HG03280 (cell line): ENCODE data around the gene LTBP1.
A peak's percentile ranks its signal among the peaks of the same experiment; 100 is the strongest.

Experiments used
- ATAC-seq: cut with Tn5 transposase; IDR thresholded peaks from one replicate; pipeline ENCODE4 v1.9.1; 2021; ENCODE audit warnings: mild to moderate bottlenecking, moderate library complexity; ENCODE audit not compliant: unreplicated experiment

The LTBP1 gene

DNA sequence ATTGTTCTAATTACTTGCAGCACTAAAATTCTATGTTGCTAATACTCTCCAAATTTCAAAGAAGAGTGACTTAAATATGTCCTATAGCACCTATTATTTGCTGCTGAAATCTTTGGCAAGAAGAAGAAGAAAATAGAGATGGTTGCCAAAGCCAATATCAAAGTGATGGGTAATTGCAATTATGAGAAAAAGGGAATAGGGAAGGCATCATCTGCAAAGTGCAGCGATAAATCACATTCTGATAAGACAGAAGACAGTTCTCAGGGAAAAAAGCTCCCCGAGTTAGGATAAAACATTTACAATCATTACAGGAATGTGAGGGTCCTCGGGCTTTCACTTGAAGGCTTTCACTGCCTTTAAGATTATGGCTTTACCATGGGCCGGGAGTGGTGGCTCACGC, 457.6 kb downstream of the LTBP1 start:
- ATAC-seq, result no peak

DNA sequence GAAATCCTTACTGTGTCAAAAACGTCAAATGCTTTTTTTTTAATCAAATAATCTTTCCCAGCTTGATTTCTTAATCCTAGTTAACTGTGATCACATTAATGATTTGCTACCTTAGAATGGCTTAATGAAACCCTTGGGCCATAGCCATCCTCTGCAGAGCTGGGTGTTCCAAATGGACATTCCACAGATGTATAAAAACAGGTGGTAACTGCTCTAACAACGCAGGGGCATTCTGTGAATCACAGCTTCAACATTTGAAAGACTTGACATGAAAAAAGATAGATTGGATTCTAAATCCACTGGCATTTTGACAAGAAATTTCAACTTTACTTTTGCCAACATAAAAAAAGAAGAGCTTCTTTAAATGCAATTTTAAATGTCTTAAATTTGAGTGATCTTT, 459.9 kb downstream of the LTBP1 start:
- ATAC-seq, result no peak

DNA sequence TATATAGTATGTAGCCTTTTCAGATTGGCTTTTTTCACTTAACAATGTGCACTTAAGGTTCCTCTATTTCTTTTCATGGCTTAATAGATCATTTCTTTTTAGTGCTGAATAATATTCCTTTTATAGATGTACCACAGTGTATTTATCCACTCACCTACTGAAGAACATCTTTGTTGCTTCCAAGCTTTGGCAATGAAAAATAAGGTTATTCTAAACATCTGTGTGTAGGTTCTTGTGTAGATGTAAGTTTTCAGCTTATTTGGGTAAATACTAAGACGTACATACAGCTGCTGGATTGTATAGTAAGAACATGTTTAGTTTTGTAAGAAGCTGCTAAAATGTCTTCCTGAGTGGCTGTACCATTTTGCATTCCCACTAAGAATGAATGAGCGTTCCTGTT, 461.4 kb downstream of the LTBP1 start:
- no peak for ATAC-seq

- ATAC-seq, result no peak
These were observed 462.7 kb downstream of the LTBP1 start for GRCh38 chr2:33409417-33409955.

DNA sequence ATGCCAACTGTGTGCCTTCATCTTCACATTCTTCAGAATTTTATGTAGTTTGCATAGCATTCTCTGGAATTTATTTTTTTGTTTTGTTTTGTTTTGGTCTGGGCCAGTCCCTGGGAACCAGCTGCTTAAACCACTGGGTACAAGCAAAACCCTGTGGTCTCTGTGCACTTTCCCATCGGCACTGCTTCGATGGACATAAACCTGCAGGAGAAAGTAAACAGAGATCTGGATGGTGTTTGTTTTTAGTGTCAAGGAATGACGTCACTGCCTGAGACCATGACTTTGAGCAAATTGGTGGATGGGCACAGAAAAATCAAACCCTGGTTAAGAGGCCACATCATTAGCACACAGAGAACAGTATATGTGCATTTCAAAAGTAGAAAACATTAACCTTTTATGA, 465.0 kb downstream of the LTBP1 start:
- no peak for ATAC-seq

GRCh38 chr2:33412920-33413319, 466.2 kb downstream of the LTBP1 start:
- ATAC-seq, result no peak

GRCh38 chr2:33419581-33420200, 472.9 kb downstream of the LTBP1 start:
- ATAC-seq, result no peak

GRCh38 chr2:33420726-33421125, 474.0 kb downstream of the LTBP1 start:
- ATAC-seq, result no peak

GRCh38 chr2:33421820-33422219, 475.1 kb downstream of the LTBP1 start:
- ATAC-seq, result no peak

DNA sequence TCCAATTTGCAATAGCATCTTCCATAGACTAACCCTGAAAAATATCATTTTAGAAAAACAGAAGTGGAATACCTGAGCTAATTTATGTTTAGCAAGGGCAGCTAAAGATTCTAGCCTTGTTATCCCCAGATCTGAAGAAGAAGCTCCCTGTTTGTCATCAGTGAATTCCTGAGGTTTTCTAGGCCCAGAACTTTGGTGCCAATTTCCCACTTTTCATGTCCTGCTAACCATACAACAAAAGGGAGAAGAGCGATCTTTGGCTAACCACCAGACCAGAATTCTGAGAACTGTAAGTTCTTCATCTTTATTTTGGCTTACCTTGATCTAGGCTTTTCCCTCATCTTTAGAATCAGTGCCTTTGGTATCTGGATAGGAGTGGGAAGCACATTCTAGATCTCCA, 478.4 kb downstream of the LTBP1 start:
- ATAC-seq, result no peak

GRCh38 chr2:33425586-33426031, 478.9 kb downstream of the LTBP1 start:
- ATAC-seq, result no peak

DNA sequence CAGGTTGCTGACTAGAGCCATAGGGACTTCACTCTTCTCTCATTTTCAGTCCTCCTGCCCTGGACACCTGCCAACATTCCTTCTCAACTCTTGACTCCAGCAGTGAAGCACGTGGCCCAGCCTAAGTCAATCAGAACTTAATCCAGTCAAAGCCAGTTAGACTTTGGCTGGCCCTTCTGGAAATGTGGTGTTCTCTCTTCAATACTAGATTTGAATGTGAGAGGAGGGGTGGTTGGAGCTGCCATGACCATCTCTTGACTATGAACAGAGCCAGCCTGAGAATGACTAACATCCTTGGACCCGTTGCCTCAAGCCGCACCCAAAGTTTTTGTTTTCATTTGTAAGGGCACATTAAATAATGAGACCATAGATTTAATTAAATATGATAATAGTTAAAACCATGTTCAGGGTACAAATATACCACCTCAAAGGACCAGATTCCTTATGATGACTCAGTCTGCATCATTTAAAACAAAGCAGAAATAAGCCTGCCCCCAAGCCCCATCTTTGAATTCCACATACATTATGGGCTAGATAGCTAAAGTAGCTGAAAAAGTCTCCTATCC, 480.0 kb downstream of the LTBP1 start:
- ATAC-seq, result no peak

GRCh38 chr2:33430077-33430476, 483.3 kb downstream of the LTBP1 start:
- no peak for ATAC-seq

GRCh38 chr2:33430856-33431255, 484.1 kb downstream of the LTBP1 start:
- ATAC-seq, result no peak

GRCh38 chr2:33432871-33433270, 486.1 kb downstream of the LTBP1 start:
- no peak for ATAC-seq

DNA sequence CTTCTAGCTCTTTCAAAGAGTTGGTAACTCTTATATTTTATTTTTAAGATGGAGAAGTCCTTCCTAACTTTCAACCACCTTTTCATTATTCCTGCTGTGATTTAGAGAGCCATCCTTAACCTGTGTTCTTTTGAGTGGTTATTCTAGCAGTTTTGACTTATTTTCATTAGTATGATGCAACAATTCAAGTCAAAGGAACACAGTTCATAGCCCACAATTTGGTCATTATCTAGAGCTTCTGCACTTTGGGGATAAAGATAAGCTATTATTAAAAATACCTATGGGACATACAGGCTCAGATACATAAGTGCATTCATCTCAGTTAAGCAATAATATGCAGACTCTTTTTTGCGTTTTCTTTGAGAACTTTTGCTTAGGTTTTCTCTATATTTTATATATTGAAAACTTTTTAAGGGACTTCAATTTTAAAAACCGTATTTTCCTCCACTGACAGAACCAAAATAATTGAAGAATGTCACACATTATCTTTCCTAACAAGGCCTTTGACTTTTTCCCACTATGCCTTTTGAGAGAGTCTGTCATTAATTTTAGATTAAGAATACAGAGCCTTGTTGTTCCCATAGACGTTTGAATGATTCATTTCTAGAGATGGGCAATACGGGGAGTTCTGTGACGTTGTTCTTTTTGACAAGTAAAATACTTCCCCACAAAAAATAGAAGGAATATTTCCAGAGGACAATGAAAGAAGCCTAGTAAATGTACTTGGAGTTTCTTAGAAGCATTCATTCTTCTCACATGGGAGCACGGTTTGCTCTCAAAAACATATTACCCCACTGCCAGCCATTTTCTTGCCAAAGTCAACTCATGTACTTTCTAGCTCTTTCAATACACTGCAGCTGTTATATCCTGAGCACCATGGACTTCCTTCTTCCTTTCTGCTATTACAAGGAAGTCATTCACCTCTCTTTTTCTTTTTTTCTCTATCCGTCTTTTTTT, 486.8 kb downstream of the LTBP1 start:
- no peak for ATAC-seq

DNA sequence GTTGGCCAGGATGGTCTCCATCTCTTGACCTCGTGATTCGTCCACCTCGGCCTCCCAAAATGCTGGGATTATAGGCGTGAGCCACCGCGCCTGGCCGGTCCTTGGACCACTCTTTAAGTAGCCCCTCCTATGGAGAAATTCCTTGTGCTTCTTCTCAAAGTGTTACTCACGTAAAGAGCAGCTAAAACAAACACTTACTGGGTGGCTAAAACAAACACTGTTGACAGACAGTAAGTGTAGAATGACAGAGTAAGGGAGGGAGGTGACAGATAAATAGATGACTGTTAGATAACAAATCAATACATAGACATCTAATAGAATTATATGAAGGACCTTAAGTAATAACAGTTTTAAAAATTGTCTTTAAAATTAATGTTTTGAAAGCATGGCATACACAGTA, 488.8 kb downstream of the LTBP1 start:
- ATAC-seq, result no peak

DNA sequence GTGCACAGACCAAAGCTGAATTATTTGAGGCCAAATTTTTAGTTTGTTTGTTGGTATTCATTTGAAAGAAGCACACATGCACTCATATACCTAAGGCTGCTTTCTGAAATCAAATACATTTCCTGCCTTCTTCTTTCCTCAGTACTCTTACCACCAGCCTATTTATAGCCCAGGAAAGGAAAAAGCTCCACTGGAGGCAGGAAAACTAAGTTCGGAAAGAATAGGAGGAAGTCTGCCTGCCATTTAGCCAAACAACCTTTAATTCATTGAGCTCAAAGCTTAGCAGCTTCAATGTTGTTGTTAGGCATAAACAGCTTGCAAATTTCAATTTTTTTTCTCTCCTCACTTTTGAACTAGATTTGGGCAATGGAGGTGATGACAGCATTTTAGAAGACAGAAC, 489.3 kb downstream of the LTBP1 start:
- no peak for ATAC-seq

- no peak for ATAC-seq
These were observed 490.5 kb downstream of the LTBP1 start for GRCh38 chr2:33437297-33437696.

DNA sequence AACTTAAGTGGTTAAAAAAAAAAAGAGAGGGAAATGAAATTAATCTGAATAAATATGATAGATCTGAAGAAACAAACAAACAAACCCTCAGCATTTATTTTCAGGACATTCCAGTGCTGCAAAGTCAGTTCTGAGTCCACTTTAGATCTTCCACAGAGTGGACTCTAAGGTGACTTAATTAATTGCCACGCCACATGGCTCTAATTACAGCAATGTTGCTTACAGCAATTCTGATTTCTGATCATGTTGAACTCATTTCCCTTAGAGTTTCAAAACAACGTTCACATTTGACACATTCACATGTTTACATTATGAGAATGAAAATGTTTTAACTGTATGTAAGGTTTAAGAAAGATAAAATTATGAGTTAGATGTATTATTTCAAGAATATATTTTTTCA, 491.1 kb downstream of the LTBP1 start:
- ATAC-seq, result no peak

- ATAC-seq, result peak; percentile 83
These were observed 494.6 kb downstream of the LTBP1 start for GRCh38 chr2:33441235-33441810.
